Activated B cell treated with CpG ODN at 0.5 μM for 24 hours (primary cell): Measurements from ENCODE around the gene TACO1. TPM values are rescaled to one million over a fixed set of nuclear protein-coding genes. Genes with fewer than 3 reads are reported as not detected.

Source experiments
- ATAC-seq: fragments of 200-7000 bp; cut with Tn5 transposase; one replicate; pipeline ENCODE4 v1.10.0; 2021; ENCODE audit warnings: low read depth, mild to moderate bottlenecking, moderate library complexity
- CTCF ChIA-PET: fragments of 350-600 bp; sonication (Branson Sonifier 250); formaldehyde crosslinking; loops from one replicate; lab custom pipeline; 2021; ENCODE audit warnings: antibody characterized with exemption; lab: Charles Lee
- POLR2A ChIA-PET: fragments of 350-600 bp; sonication (Branson Sonifier 250); formaldehyde crosslinking; loops from one replicate; lab custom pipeline; 2021; ENCODE audit warnings: antibody characterized with exemption; lab: Charles Lee
- DNase-seq: peaks from one replicate; pipeline ENCODE4 v3.0.0; 2022
- H3K27ac Mint-ChIP-seq: one replicate; pipeline ENCODE4 v1.8.0; 2020; ENCODE audit warnings: mixed read lengths
- H3K27me3 Mint-ChIP-seq: one replicate; pipeline ENCODE4 v1.8.0; 2021; ENCODE audit warnings: mixed read lengths
- H3K36me3 Mint-ChIP-seq: one replicate; pipeline ENCODE4 v1.8.0; 2021; ENCODE audit warnings: low read depth, mixed read lengths
- H3K4me1 Mint-ChIP-seq: one replicate; pipeline ENCODE4 v1.8.0; 2021; ENCODE audit warnings: mixed read lengths
- H3K4me3 Mint-ChIP-seq: one replicate; pipeline ENCODE4 v1.8.0; 2020; ENCODE audit warnings: mild to moderate bottlenecking, mixed read lengths
- H3K9me3 Mint-ChIP-seq: one replicate; pipeline ENCODE4 v1.8.0; 2020; ENCODE audit warnings: mixed read lengths
- CTCF ChIP-seq: fragments of 200-600 bp; IDR thresholded peaks from one replicate; pipeline ENCODE4 v1.8.0; 2022; ENCODE audit warnings: antibody characterized with exemption, mild to moderate bottlenecking
- intact Hi-C: fragments of 100-400 bp; cut with micrococcal nuclease; formaldehyde crosslinking; loops from one replicate; pipeline ENCODE4 v1.15.1; 2024
- total RNA-seq: library from RNA; stranded (reverse); gene quantifications from 2 replicates; pipeline ENCODE4 v1.2.3, GENCODE V29; 2022

TACO1 gene
- total RNA-seq, 1 donor from 2014 or later, result 19.1 TPM

GRCh38 chr17:63579633-63580032, 21.1 kb upstream of the TACO1 start:
- no peak overlapping the region for H3K27ac Mint-ChIP-seq
- H3K4me1 Mint-ChIP-seq, result peaks cover 2% of the 10 kb centered on the region
- no peak overlapping the region for H3K4me3 Mint-ChIP-seq
- DNase-seq (no peak), ATAC-seq (no peak)
- H3K27me3 Mint-ChIP-seq, result no peaks in the 10 kb centered on the region
- ChIA-PET POLR2A (interaction anchor here (0.6 kb wide), 2 partner anchors 40 to 915 kb away, joined by 5 to 7 read pairs; no protein-coding TSS in a partner anchor), CTCF (interaction anchor here (0.9 kb wide), 1 partner anchor 131 kb away, joined by 3 read pairs; no protein-coding TSS in a partner anchor)
- H3K9me3 Mint-ChIP-seq, result no peaks in the 10 kb centered on the region
- H3K36me3 Mint-ChIP-seq, result peaks cover 75% of the 10 kb centered on the region
- no peak for TF ChIP-seq CTCF
- intact Hi-C loops, result no loop called here

GRCh38 chr17:63587770-63588169, 12.9 kb upstream of the TACO1 start:
- no peaks in the 10 kb centered on the region for H3K27me3 Mint-ChIP-seq
- no peak overlapping the region for H3K27ac Mint-ChIP-seq
- no peaks in the 10 kb centered on the region for H3K9me3 Mint-ChIP-seq
- ChIA-PET POLR2A (no interaction called here), CTCF (no interaction called here)
- peaks cover 84% of the 10 kb centered on the region for H3K36me3 Mint-ChIP-seq
- ATAC-seq, result no peak
- no peak for TF ChIP-seq CTCF
- no peaks in the 10 kb centered on the region for H3K4me1 Mint-ChIP-seq
- no peak overlapping the region for H3K4me3 Mint-ChIP-seq
- DNase-seq, result no peak
- intact Hi-C loops, result no loop called here

- Mint-ChIP-seq H3K27me3 (no peaks in the 10 kb centered on the region), H3K27ac (no peak overlapping the region), H3K9me3 (no peaks in the 10 kb centered on the region), H3K36me3 (peaks cover 82% of the 10 kb centered on the region), H3K4me1 (no peaks in the 10 kb centered on the region), H3K4me3 (no peak overlapping the region)
- ATAC-seq, result no peak
- DNase-seq, result no peak
- intact Hi-C loops, result no loop called here
- no peak for TF ChIP-seq CTCF
- ChIA-PET POLR2A (no interaction called here), CTCF (interaction anchor here (0.8 kb wide), 1 partner anchor 23 kb away, joined by 3 read pairs; no protein-coding TSS in a partner anchor)
Measured at GRCh38 chr17:63588797-63589196, 11.9 kb upstream of the TACO1 start.

- Mint-ChIP-seq H3K9me3 (no peaks in the 10 kb centered on the region), H3K27ac (no peak overlapping the region), H3K4me3 (no peak overlapping the region), H3K4me1 (no peaks in the 10 kb centered on the region), H3K36me3 (peaks cover 79% of the 10 kb centered on the region), H3K27me3 (no peaks in the 10 kb centered on the region)
- CTCF ChIA-PET, result interaction anchor here (0.8 to 1.8 kb wide), 2 partner anchors 23 to 164 kb away, joined by 3 to 7 read pairs; no protein-coding TSS in a partner anchor
- POLR2A ChIA-PET, result no interaction called here
- intact Hi-C loops, result no loop called here
- no peak for TF ChIP-seq CTCF
- DNase-seq (no peak), ATAC-seq (no peak)
Measured at GRCh38 chr17:63589646-63590045, 11.0 kb upstream of the TACO1 start.

GRCh38 chr17:63592797-63593196, 7.9 kb upstream of the TACO1 start:
- POLR2A ChIA-PET, result no interaction called here
- CTCF ChIA-PET, result no interaction called here
- TF ChIP-seq CTCF, result no peak
- Mint-ChIP-seq H3K9me3 (no peaks in the 10 kb centered on the region), H3K36me3 (peaks cover 62% of the 10 kb centered on the region), H3K27me3 (no peaks in the 10 kb centered on the region), H3K27ac (no peak overlapping the region), H3K4me1 (no peaks in the 10 kb centered on the region), H3K4me3 (no peak overlapping the region)
- intact Hi-C loops, result no loop called here
- no peak for DNase-seq
- no peak for ATAC-seq
